Measurements from ENCODE around the gene CREBRF.
"Not testable (repeated sequence)": the region's sequence is repeated elsewhere in the genome, so short reads cannot be mapped to it uniquely, and the experiment has no call there.

The CREBRF gene

DNA sequence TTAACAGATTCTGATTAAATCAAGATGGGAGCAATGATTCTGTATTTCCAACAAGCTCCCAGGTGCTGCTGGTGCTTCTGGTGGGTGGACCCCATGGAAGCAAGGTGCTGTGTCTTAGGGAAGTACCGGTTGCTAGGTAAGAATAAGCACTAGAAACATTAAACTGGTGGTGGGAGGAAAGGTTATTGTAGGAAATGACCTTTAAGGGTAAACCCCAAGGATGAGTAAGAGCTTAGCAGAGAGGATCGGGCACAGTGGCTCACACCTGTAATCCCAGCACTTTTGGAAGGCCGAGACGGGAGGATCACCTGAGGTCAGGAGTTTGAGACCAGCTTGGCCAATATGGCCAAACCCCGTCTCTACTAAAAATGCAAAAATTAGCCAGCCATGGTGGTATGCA is 16.2 kb upstream of the CREBRF start:
- no peak for DNase-seq

DNA sequence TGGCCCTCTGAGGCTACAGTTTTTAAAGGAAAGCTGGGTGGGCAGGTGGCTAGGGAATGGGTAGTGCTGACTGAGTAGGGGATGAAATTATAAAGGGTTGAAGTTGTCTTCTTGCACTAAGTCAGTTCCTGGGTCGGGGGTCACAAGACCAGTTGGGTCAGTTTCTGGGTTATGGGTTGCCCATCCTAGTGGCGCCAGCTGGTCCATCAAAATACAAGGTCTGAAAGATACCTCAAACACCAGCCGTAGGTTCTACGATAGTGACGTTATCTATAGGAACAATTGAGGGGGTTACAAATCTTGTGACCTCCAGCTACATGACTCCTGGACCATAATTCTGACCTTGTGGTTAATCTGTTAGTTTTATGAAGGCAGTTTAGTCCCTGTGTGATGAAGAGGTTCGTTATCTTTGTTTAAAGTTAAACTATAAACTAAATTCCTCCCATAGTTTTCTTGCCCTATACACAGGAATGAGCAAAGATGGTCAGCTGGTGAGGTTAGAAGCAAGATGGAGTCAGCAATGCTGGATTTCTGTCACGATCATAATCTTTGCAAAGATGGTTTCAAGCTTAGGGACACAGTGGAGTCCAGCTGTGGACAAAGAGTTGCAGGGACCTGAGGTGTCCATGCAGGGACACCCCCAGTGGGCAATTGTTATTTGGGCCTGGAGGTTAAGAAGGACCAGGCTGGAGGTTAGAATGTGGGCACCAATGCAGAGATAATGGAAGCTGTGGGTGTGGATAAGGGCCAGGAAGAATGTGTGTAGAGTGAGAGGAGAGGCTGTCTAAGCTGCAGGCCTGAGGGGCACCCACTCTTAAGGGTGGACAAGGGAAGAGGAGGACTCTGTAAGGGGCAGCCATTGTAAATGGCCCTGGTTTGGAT is 14.0 kb upstream of the CREBRF start:
- no peak for DNase-seq

DNA sequence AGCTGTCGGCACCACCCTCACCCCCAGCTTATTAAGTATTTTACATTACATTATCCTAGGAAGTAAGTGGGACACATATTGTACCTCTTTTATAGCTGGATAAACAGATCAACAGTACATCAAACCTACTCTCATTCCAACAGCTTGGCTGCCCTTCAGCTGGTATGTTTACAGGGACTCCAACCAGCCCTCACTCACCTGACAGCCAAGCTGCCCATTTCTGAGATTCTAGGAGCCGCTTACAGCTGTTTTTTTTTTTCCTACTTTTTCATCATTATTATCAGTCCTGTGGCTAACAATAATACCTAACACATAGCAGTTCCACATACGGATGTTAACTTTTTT is 13.4 kb upstream of the CREBRF start:
- no peak for DNase-seq

DNA sequence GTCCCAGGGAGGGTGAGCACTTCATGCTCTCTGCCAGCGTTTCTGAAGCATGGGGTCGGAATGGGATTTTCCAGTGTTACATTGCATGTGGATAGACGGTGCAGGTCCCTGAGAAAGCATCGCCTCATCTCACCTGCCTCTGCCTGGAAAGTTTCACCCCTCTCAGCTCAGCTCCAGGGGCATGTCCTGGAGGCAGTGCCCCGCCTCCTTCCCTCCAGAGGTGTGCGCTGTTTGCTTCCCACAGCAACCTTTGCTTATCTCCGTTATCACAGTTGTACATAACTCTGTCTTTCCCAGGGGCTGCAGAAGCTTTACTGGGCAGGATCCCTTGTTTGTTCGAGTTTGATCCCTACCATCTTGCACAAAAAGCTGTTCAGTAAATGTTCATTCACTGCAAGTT is 10.7 kb upstream of the CREBRF start:
- no peak for DNase-seq

DNA sequence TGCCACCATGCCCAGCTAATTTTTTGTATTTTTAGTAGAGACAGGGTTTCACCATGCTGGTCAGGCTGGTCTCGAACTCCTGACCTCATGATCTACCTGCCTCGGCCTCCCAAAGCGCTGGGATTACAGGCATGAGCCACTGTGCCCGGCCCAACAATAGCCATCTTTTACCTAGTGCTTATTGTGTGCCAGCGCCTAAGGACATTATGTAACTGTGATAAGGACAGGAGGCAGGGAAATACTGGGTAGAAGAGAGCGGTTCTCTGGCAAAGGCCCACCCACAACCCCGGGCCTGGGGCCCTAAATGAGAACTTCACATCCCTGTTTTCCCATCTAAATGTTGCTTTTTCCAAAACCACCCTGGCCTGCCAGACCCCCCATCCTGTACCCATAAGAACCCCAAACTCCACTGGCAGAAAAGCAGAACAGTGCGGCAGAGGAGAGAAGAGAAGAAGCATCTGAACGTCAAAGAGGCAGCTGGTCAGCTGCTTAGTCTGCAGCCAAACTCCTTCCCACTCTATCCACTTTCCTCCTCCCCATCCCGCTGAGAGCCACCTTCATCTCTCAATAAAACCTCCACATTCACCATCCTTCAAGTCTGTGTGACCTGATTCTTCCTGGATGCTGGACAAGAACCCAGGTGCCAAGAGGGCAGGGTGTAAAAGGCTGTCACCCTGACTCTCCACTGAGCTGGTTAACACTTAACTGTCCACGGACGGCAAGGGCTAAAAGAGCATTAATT is 8.9 kb upstream of the CREBRF start:
- DNase-seq = not testable (repeated sequence)

DNA sequence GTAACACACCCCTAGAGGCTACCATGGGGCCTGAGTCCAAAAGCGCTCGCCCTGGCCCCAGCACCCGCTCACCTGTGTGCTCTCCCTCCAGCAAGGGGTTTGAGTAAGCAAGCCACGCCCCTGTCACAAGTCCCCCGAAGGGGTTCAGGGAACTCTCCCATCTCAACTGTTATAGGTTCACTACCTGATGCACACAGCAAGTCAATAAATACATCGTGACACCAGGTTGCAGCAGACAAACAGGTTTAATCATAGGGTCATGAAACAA is 8.4 kb upstream of the CREBRF start:
- DNase-seq = no peak

DNA sequence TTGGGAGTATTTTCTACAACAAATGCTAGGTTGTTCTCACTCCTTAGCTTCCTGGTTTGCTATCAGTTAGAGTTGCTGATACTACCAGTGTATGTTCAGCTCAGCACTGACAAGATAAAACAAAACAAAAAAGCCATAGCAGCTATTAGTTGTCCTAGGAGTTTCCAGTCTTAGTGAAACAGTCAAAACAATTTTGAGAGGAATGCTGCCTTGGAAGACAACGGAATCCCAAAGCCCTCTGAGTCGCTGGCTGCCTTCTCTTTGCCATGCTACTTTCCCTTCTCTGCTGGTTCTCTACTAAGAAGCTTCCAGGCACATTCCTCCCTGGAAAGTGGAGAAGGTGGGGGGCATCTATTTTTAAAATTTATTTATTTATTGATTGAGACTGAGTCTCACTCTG is 5.4 kb upstream of the CREBRF start:
- DNase-seq = no peak

DNA sequence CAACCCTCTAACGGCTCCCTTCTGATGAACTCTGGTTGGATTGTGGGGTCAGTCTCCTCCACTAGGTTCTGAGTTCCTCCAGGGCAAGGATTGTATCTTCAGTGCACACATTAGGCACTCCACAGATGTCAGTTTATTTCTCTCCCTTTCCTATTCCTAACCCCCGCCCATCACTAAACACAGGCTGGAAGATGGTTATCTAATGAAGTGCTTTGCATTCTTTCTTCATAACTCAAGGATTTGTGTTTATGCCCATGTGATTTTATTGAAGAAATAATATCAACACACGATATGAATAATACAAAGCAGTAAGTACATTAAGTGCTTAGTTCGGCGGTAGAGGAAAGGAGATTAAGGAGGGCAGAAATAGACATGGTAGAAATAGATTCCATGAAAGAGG is 4.4 kb upstream of the CREBRF start:
- DNase-seq = no peak

DNA sequence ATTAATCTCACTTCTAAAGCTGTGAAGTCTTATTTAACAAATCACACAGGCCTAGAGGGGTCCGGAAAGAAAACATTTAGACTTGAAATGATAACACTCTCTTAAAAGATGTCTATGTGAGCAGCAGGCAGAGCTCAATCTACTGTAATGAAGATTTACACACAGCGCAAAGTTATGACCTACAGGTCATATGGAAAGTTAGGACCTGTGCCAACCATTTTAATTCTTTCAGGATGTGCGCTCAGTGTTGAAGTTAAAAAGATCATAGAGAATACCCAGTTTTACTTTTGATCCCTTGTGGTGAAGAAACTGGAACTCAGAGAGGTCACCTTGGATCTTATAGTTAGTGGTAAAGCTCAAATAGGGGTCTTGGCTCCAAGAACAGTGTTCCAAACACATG is 3.1 kb upstream of the CREBRF start:
- no peak for DNase-seq

DNA sequence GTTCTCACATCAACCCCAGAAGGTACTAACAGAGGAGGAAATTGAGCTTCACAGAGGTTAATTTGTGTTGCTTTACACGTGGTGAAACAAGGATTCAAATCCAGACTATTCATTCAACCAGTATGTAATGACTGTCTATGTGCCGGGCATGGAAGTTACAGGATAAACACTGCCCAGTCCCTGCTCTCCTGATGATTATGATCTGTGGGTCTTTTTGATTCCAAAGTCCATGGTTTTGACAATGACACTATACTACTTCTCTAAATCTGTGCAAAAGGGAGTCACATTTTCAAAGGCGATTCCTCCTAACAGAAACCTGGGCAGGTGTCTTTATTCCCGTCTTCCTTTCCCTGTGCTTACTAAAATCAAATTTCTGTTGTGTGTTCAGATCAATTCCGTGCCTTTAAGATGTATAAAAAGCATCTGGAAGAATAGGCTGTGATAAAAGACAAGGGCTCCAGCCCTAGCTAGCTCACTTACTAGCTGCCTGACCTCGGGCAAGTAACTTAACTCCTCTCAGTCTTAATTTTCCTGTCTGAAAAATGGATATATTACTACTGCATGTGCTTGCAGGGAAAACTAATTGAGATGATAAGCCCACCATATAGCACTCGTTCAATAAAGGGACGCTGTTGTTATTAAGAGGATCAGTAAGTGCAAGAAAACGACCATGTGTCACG is 970 bp upstream of the CREBRF start:
- DNase-seq = no peak

DNA sequence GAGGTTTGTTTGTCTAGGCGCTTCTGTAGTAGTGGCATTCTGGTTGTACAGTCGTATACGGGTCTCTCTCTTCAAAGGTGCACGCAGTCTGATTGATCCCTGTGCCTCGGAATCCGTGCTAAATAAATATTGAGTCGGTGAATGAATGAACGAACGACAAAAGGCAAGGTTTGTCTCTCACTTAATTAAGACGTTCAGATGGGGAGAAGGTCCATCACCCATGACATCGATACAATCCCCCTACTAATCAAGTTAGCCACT is 500 bp upstream of the CREBRF start:
- no peak for DNase-seq

DNA sequence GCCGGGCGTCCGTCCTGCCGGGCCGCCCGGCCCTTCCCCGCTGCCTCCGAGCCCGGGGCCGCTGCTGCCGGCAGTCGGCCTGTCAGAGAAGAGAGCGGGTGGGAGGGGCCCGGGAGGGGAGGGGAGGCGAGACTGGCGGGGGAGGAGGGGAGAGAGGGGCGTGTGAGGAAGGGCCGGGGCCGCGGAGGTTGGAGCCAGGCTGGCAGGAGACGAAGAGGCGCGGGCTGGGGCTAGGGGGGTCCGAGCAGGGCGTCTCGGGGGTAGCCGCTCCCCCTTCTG is 570 bp downstream of the CREBRF start:
- DNase-seq = no peak

DNA sequence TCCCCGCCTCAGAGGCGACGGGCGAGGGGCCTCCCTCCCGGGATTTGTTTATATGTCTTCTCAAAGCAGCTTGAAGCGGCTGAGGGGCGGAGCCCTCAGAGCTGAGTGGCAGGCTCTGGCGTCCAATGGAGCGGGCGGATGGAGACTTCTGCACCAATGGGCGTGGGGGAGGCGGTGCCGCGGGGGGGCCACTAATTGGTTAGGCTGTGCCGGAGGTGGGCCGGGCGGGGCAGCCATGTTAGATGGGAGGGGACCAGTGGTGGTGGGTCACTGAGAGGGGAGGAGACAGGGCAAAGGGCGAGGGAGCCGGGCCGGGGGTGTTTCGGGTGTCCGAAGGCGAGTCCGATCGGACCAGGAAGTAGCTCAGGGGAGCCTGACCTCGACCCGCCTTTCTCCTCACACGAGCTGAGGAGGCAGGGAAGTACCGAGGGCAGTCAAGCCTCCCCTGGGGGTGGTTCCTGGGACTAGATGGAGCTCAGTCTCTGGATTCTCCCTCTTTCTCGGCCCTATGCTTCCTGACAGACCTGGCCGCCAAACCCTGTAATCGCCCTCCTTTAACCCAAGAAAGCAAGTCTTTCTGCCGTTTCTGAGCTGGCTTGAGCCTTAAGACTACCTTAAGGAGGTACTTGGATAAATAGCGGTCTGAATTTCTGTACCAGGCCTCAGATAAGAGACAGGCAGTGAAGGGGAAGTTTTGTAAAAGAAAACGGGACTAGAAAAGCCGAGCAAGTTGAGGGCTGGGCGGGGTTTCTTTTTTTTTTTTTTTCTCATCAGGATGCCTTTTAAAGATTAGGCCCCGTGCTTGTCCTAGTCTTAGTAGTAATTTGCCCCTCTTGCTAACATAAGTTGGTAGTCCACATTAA is 1.1 kb downstream of the CREBRF start:
- peak; percentile 91 to 94 for DNase-seq

DNA sequence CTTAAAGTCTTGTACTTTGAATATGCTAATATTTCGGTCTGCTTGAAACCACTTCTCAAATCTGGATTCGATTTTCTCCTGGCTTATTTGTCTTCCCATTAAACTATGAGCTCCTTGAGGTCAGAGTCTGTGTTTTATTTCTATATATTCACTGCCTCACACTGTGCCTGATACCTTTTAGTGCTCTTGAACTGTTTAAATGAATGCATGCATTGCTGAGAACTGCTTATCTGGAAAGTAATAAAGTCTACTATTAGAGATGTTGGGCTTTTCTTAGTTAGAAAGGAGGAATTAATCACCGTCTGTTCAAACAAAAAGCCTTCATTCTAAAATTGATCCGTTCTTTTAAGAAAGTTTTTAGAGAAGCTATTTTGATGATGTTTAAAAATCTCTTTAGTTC is 6.0 kb downstream of the CREBRF start:
- no peak for DNase-seq

DNA sequence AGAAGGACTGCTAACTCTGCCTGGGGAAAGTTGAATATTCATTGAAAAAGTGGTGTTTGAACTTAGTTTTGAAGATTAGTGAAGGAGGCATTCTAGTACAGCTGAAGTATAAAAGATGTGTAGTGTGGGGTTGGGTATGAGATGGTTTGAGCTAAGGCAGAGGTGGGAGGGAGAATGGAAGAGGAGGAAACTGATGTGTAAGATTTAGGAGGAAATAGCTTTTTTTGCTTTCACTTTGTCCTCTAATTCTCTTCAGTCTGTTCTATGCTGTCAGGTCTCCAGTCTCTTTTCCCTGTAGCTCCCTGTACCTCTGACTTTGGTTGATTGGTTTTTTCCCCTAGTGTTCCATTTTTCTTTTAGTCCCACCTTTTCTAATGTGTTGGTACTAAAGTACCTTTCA is 9.0 kb downstream of the CREBRF start:
- DNase-seq = no peak

DNA sequence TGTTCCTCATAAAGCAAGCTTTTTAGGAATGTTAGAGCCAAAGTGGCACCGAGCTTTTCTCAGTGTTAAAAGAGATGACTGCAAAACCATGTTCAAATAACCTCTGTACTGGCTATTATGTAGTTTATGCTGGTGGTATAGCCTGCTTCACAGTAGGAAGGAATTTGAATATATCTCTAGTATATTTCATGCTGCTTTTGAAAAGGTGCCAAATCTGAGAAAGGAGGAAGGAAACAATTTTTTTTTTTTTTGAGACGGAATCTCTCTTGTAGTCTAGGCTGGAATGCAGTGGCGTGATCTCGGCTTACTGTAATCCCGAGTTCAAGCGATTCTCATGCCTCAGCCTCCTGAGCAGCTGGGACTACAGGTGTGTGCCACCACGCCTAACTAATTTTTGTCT is 13.5 kb downstream of the CREBRF start:
- no peak for DNase-seq

DNA sequence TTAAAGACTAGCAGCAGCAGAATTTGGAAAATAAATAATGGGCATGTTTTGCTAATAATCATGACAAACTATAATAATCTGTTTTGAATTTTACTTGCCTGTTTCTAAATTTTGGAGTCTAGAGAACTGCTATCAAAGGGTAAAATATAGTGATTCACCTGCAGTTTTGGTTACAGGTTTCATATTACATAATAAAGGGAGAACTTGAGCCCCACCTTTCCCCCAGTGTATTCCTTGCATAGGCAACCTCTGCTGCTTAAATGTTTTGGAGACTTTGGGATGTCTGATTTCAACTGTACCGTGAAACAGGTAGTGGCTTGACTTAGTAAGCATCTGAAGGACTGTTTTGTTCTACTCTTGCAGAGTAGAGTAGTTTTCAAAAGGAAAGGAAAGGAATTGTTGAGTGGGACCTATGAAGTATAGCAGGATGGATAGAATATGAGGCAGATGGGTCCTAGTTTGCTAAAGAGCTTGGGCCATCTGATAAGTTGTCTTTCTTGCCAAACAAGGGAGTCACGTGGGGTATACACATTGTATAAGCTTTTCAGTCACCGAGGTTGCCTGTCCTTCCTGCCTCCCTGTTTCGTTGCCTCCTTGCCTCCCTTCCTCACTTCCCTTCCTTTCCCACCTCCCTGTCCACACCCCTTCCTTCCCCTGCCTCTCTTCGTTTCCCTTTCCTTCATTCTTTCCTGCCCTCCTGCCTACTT is 19.1 kb downstream of the CREBRF start:
- DNase-seq = no peak

DNA sequence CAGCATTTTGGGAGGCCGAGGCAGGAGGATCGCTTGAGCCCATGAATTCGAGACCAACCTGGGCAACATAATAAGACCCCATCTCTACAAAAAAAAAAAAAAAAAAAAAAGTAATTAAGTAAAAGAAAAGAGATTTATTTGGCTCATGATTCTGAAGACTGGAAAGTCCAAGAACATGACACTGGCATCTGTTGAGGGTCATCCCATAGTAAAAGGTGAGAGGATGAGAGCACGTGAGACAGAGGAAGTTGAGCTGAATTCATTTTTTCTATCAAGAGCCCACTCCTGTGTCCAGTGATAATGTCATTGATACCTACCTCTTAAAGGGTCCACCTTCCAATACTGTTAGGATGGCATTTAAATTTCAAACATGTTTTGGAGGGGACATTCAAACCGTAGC is 19.8 kb downstream of the CREBRF start:
- DNase-seq = no peak

DNA sequence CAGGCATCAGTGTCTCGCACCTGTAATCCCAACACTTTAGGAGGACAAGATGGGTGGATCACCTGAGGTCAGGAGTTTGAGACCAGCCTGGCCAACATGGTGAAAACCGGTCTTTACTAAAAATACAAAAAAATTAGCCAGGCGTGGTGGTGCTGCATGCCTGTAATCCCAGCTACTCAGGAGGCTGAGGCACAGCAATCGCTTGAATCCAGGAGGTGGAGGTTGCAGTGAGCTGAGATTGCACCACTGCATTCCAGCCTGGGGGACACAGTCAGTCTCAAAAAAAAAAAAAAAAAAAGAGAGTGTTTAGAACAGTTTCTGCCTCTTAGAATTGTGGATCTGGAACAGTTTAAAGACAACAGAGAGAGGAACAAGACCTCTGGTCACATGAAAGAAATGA is 20.3 kb downstream of the CREBRF start:
- not testable (repeated sequence) for DNase-seq

DNA sequence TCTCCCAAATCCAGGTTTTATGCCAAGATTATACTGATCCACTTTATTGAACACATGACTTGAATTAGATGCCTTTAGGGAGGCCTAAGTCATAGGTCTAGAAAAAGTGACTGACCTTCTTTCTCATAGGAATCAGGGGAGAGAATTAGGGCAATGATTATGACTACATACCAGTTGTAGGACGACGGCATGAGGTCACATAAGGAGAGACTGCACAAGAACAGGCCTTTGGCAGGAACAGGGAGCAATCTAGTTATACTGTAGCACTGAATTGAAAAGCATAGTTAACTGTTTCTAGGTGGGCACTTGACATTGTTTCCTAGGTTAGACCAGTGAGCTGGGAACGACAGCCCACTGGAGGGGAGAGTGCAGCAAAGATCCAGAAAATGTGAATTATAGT is 22.7 kb downstream of the CREBRF start:
- DNase-seq = no peak

DNA sequence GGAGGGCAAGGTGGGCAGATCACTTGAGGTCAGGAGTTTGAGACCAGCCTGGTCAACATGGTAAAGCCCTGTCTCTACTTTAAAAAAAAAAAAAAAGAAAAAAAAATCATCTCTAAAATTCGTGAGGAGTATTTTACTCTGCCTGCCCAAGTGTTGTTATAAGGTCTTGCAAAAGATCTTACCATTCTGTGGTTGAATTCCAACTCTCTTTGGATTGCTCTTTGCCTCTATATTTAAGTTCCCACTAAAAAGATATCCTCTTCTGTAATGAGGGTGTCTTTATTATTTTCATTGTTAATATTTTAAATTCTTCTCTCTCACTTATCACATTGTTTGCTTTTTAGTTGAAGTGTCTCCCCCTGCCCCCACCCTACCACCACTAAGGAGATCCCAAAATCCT is 33.4 kb downstream of the CREBRF start:
- DNase-seq = no peak

DNA sequence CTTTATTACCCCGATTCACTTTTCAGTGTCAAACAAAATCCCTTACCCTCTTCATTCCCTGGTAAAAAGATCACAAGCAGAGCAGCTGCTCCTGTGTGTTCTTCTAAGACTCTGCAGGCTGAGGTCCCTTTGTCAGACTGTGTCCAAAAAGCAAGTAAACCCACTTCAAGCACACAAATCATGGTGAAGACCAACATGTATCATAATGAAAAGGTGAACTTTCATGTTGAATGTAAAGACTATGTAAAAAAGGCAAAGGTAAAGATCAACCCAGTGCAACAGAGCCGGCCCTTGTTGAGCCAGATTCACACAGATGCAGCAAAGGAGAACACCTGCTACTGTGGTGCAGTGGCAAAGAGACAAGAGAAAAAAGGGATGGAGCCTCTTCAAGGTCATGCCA is 34.5 kb downstream of the CREBRF start:
- DNase-seq = no peak

DNA sequence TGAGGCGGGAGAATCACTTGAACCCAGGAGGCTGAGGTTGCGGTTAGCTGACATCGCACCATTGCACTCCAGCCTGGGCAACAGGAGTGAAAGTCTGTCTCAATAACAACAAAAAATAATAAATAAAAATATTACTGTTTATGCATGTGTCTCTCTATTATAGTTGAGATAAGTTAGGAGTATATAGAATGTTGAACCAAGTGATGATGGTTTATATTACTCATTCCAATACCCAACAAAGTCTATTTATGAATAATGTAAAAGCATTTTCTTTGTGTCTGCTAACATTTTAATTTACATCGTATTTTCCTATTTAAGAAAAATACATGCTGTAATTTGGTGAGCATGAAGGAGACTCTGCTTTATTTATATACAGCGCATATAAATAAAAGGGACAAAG is 35.8 kb downstream of the CREBRF start:
- DNase-seq = no peak
